GM18907 (cell line): ENCODE measurements around the gene ARHGEF17.

ENCODE experiments used
- ATAC-seq: cut with Tn5 transposase; IDR thresholded peaks from one replicate; pipeline ENCODE4 v1.9.1; 2021; ENCODE audit warnings: mild to moderate bottlenecking, moderate library complexity; ENCODE audit not compliant: unreplicated experiment

Gene ARHGEF17

DNA sequence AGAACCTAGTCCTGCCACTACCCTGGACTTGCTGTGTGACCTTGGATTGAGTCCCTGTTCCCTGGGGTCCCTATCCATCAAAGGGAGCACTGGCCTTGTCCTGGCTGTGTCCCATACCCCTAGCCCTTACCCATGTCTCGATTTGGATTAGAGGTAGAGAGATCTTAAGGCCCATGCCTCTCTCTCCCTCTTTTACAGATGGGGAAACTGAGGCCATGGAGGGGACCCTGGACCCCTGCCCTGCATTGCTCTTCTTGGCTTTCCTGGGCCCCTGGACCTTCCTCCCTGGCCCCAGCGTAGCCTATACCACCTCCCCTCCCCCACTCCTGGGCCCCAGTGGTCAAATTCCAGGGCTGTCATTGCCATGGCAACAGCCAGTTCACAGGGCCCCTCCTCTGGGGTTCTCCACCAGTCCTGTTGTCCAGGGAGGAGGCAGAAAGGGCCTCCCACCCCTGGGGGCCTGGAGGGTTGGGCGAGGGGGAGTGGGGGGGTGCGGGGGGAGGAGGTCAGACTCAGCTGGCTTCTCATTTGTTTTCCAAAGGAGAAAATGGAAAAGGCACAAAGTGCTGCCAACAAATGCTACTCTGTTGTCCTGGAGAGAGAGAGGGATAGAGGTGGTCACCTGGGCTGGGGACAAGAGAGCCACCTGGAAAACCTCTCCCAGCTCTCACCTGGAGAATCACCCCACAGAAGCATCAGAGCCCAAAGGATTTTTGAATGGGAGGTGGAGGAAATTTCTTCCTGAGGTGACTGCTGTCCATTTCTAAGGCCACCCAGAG, 23.3 kb downstream of the ARHGEF17 start:
- ATAC-seq = no peak

- ATAC-seq = no peak
Observed at GRCh38 chr11:73333173-73333572, 25.1 kb downstream of the ARHGEF17 start.

DNA sequence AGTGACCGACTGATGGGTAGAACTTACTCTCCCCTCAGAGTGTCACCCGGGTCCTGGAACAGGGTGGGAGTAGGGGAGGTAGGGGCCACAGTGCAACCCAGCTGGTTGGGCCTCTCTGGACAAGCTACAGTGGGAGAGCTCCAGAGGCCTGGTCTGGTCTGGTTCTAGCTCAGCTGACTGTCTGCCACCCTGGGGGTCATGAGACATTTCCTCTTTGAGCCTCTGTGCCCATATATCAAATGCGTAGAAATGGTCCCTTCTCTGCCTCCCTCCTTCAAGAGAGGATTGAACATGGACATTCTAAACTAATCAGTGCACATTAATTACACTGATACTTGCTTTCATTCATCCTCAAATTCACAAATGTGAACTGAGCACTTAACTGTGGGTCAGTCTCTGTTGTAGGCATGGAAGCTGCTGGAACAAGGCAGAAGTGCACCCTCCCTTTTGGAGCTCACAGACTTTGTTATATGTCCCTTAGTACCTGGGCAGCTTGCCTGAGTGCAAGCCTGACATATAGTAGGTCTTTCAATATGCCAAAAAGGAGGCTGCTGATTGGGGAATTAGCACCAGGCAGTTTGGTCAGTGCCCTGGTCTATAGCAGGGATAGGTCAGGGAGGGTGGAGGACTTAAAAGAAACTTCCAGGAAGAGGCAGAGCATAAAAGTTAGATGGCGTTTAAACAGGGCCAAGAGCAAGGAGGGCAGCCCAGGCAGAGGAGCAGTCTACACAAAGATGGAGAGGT, 25.7 kb downstream of the ARHGEF17 start:
- ATAC-seq = no peak

GRCh38 chr11:73334384-73335203, 26.5 kb downstream of the ARHGEF17 start:
- no peak for ATAC-seq

DNA sequence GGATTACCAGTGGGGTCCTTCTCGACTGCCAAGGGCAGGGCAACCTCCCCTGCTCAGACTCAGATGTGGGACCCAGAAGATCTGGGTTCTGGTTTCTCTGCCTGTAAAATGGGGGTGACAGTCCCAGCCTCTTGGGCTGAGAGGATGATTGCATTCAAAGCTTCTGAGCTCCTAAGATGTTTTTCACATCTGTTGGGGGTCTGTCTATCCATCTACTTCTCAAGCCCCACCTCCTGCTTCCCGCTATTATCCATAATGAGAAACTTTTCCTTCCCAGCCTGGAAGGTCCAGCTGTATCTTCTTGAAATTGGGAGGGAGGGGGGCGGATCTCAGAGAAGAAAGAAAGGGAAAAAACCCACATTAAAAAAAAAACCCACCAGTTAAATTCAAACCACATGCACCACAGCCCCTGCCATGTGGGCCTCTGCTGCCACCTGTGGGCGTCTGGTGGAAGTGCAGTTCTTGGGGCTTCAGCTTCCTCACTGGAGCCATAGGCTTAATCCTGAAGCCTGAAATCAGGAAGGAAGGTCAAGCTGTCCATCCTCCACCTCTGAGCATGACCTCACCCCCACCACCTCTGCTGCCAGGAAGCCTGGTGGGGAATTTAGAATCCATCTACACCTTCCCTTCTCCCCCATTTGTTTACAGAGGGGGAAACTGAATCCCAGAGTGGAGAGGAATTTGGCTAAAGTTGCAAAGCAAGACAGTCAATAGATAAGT, 27.3 kb downstream of the ARHGEF17 start:
- no peak for ATAC-seq

- ATAC-seq = no peak
Observed at GRCh38 chr11:73337846-73338245, 29.8 kb downstream of the ARHGEF17 start.

- no peak for ATAC-seq
Observed at GRCh38 chr11:73338279-73338678, 30.2 kb downstream of the ARHGEF17 start.

DNA sequence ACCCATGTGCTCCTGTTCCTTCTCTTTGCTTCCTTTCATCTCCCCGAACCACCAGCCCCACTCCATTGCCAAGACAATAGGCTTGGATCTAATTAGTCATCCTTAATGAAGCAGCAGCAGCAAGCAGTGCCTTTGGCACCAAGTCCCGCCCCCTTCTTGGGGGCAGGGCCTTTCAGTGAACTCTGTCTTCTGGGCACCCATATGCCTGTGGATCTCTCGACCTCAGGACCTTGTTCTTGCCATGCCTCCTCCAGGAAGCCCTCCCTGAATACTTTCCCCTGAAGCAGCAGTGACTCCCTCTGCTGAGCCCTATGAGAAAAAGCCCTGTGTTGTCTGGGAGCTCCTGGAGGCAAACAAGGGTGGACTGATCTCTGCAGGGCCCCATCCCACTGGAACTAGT, 32.1 kb downstream of the ARHGEF17 start:
- no peak for ATAC-seq

DNA sequence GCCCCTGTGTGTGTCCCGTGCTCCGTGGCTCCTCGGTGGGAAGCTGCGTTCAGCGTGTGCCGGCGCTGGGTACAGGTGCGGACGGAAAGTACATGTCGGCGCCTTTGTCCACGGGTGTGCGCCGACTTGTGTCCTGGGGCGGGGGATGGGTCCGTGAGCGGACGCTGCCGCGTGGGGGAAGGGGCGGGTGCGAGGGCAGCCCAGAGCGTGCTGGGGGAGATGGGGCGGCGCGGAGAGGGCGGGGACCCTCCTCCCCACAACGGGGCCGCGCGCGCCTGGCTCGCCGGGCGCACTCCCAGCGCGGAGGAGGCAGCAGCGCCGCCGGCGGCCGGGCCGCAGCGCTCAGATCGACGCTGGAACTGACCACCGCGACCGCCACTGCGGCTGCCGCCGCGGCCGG, 34.6 kb downstream of the ARHGEF17 start:
- no peak for ATAC-seq

GRCh38 chr11:73343076-73343873, 35.2 kb downstream of the ARHGEF17 start:
- no peak for ATAC-seq

GRCh38 chr11:73344191-73344607, 36.1 kb downstream of the ARHGEF17 start:
- ATAC-seq = no peak

- no peak for ATAC-seq
Observed at GRCh38 chr11:73345481-73346160, 37.5 kb downstream of the ARHGEF17 start.

DNA sequence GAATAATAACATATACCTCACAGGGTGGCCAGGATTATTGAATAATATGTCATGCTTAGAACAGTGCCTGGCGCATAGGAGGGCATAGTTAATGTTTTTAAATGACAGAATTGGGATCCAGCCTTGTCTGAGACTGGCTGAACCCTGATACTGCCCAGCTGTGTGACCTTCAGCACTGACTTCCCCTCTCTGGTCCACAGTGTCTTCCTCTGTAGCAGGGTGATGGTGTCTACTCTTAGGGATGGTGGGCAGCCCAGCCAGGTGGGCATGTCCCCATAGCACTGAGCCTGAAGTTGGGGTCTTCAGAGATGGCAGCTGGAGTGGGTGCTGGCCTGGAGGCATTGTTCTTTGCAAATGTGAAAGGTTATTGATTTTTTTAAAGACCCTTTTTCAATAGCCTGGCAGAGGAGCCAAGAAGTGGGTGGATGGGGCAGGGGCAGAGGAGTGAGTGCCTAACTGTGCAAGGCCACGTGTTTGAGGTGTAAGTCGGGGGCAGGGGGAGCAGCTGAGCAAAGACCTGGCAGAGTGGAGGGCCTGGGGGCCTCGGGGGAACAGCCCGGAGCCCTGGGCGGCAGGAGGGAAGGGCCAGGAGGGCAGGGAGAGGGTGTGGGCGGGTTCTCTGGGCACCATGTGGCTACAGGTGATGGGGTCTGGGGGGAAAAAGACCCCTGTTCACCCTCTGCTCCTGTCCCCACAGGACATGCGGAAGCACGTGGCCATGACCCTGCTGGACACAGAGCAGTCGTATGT, 38.3 kb downstream of the ARHGEF17 start:
- no peak for ATAC-seq

DNA sequence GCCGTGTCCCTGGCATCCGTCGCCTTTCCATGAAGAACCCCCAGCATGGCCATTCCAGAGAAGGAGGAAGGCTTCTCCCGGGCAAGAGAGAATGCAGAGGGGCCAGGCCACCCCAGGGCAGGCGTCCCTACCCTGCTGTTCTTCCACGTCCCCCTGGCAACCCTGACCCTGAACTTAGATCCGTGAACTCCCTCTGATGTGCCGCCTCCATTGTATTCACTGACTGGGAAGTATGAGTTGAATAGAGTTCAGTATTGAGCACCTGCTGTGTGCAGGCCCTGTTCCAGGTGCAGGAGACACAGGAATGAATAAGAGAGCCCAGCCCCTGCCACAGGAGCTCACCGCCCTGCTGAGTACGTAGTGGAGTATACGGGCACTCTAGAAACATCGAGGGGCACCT, 39.0 kb downstream of the ARHGEF17 start:
- ATAC-seq = no peak

- no peak for ATAC-seq
Observed at GRCh38 chr11:73348838-73349237, 40.8 kb downstream of the ARHGEF17 start.

DNA sequence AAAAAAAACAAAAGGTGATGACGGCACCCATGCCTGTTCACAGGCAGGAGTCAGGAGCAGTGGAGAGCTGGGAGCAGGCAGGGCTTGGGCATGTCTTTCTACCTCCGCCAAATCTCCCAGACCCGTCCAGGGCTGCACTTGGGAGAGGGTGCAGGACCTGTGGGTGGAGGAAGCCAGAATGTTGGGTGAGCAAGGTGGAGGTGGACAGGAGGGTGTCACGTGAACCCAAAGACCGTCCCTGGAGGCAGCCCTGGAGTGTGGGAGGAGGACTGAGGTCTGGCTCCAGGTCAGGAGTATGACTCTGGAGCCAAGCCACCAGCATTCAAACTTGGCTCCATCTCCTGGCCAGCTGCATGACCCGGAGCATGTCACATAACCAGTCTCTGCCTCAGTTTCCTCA, 41.6 kb downstream of the ARHGEF17 start:
- no peak for ATAC-seq

- no peak for ATAC-seq
Observed at GRCh38 chr11:73350908-73351636, 43.0 kb downstream of the ARHGEF17 start.

- no peak for ATAC-seq
Observed at GRCh38 chr11:73353422-73353821, 45.3 kb downstream of the ARHGEF17 start.
